ENCODE results near the gene KRT85. TPM values are rescaled to one million over a fixed set of nuclear protein-coding genes. Genes with fewer than 3 reads are reported as not detected.

KRT85 gene
- total RNA-seq, 1 donor from 2014 or later = not detected

DNA sequence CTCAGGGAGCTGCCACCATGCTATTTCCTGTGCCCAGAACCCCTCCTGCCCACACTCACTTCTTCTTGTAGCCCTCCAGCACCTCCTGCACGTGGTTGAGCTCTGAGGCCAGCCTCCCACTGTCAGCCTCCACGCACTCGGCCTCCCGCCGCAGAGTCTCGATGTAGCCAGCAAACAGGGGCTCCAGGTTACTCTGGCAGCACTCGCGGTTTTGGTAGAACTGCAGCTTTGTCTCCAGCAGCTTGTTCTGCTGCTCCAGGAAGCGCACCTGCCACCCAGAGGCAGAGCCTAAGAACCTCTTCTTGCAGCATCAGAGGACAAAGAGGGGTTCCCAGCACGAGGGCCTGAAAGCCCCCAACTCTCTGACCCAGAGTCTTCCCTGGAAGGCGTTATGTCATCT lies 48.2 kb downstream of the KRT85 start:
- no peak overlapping the region for H3K4me2 ChIP-seq
- H2AFZ ChIP-seq (replicated peaks) = no peak overlapping the region
- no peaks in the 10 kb centered on the region for H4K20me1 ChIP-seq (ENCODE audit: low read depth)
- H3K9ac ChIP-seq = no peak overlapping the region
- Mint-ChIP-seq H3K9me3 (no peaks in the 10 kb centered on the region), H3K27me3 (ENCODE audit: insufficient read depth, low read depth) (peaks cover 6% of the 10 kb centered on the region), H3K4me1 (no peaks in the 10 kb centered on the region), H3K36me3 (no peaks in the 10 kb centered on the region), H3K27ac (no peak overlapping the region), H3K4me3 (no peak overlapping the region)
- H3F3A ChIP-seq (ENCODE audit: low read depth) = no peaks in the 10 kb centered on the region
- peaks cover 6% of the 10 kb centered on the region for H3K4me1 ChIP-seq
- H3K4me3 ChIP-seq = no peak overlapping the region
- TF ChIP-seq EZH2 (IDR thresholded peaks at IDR 0.05) (no peak), EZH2phosphoT487 (IDR thresholded peaks at IDR 0.05) (no peak)
- TF ChIP-seq, protein P1, sequence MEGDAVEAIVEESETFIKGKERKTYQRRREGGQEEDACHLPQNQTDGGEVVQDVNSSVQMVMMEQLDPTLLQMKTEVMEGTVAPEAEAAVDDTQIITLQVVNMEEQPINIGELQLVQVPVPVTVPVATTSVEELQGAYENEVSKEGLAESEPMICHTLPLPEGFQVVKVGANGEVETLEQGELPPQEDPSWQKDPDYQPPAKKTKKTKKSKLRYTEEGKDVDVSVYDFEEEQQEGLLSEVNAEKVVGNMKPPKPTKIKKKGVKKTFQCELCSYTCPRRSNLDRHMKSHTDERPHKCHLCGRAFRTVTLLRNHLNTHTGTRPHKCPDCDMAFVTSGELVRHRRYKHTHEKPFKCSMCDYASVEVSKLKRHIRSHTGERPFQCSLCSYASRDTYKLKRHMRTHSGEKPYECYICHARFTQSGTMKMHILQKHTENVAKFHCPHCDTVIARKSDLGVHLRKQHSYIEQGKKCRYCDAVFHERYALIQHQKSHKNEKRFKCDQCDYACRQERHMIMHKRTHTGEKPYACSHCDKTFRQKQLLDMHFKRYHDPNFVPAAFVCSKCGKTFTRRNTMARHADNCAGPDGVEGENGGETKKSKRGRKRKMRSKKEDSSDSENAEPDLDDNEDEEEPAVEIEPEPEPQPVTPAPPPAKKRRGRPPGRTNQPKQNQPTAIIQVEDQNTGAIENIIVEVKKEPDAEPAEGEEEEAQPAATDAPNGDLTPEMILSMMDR (IDR thresholded peaks at IDR 0.05) = no peak
- no peaks in the 10 kb centered on the region for H3K36me3 ChIP-seq
- H3K79me2 ChIP-seq (ENCODE audit: low read depth) = no peaks in the 10 kb centered on the region
- H3K9me3 ChIP-seq (ENCODE audit: low read depth) = no peaks in the 10 kb centered on the region
- H3K27ac ChIP-seq = no peak overlapping the region
- DNase-seq (ENCODE audit: low spot score) = no peak
- H3K27me3 ChIP-seq = no peaks in the 10 kb centered on the region

DNA sequence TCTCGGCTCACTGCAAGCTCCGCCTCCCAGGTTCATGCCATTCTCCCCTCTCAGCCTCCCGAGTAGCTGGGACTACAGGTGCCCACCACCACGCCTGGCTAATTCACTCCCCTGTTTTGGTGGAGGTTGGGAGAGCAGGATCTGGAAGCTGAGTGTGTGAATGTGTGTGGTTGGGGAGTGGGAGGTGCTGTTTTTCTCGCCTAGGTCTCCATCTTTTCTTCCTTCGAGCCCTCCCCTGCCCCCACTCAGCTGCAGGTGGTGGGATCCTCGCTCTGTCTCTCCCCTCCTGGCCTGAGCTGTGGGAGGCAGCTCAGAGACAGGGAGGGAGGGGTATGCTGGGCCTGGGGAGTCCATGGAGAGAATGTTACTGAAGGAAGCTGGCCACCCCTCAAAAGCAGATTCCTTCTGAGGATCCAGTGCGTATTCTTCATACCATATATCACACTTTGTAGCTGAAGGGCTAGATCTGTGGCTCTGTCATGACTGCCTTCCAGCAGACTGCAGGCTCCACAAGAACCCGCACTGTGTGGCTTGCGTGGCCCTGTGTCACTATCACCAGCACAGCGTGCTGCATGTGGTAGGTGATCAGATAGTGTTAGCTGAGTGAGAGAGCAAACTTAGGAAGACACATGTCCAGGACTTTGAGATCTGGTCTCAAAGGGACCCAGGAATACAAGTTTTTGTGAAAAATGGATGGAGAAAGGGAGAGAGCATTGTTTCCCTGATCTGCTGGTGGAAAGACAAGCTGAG lies 48.9 kb downstream of the KRT85 start:
- H3K27ac Mint-ChIP-seq = peak overlapping the region; percentile 57
- Histone ChIP-seq H3K27ac (no peak overlapping the region), H3F3A (ENCODE audit: low read depth) (no peaks in the 10 kb centered on the region), H2AFZ (replicated peaks) (no peak overlapping the region), H3K4me2 (no peak overlapping the region), H3K4me3 (no peak overlapping the region), H4K20me1 (ENCODE audit: low read depth) (no peaks in the 10 kb centered on the region), H3K4me1 (peaks cover 2% of the 10 kb centered on the region), H3K36me3 (no peaks in the 10 kb centered on the region), H3K9me3 (ENCODE audit: low read depth) (no peaks in the 10 kb centered on the region), H3K79me2 (ENCODE audit: low read depth) (no peaks in the 10 kb centered on the region), H3K9ac (no peak overlapping the region), H3K27me3 (no peaks in the 10 kb centered on the region)
- H3K9me3 Mint-ChIP-seq = no peaks in the 10 kb centered on the region
- DNase-seq (ENCODE audit: low spot score) = no peak
- H3K4me1 Mint-ChIP-seq = no peaks in the 10 kb centered on the region
- H3K36me3 Mint-ChIP-seq = no peaks in the 10 kb centered on the region
- H3K27me3 Mint-ChIP-seq (ENCODE audit: insufficient read depth, low read depth) = peaks cover 9% of the 10 kb centered on the region
- no peak overlapping the region for H3K4me3 Mint-ChIP-seq
- no peak for TF ChIP-seq EZH2 (IDR thresholded peaks at IDR 0.05)
- no peak for TF ChIP-seq EZH2phosphoT487 (IDR thresholded peaks at IDR 0.05)
- TF ChIP-seq, protein P1 (IDR thresholded peaks at IDR 0.05) = no peak

DNA sequence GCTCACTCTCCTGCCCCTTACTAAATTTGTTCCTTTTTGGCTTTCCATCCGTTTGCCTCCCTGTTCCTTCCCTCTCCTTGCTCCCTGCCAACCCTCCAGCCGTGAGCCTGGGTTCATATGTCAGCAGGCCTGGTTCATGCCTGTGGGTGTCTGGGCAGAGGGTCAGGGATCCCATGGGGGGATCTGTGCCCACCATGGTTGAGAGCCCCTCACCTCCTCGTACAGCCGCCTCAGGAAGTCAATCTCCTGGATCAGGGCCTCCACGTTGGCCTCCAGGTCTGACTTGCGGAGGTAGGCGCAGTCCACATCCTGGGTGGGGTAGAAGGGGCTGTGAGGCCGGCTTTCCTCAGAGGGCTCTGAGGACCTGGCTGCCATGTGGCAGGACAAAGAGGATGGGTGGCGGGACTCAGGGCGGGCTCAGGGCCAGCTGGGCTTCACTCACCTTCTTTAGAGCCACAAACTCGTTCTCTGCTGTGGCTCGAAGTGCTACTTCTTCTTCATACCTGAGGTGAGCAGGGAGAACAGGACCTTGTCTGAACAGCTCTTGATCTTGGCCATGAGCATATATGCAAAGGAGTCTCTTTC lies 49.7 kb downstream of the KRT85 start:
- no peak for DNase-seq (ENCODE audit: low spot score)
- Histone ChIP-seq H3K27ac (no peak overlapping the region), H4K20me1 (ENCODE audit: low read depth) (no peaks in the 10 kb centered on the region), H3F3A (ENCODE audit: low read depth) (no peaks in the 10 kb centered on the region), H3K4me2 (no peak overlapping the region), H3K9ac (no peak overlapping the region), H3K27me3 (no peaks in the 10 kb centered on the region), H3K4me3 (no peak overlapping the region), H3K79me2 (ENCODE audit: low read depth) (no peaks in the 10 kb centered on the region), H3K4me1 (no peaks in the 10 kb centered on the region), H3K9me3 (ENCODE audit: low read depth) (no peaks in the 10 kb centered on the region), H2AFZ (replicated peaks) (no peak overlapping the region), H3K36me3 (no peaks in the 10 kb centered on the region)
- H3K36me3 Mint-ChIP-seq = no peaks in the 10 kb centered on the region
- peaks cover 13% of the 10 kb centered on the region for H3K27me3 Mint-ChIP-seq (ENCODE audit: insufficient read depth, low read depth)
- H3K4me3 Mint-ChIP-seq = no peak overlapping the region
- no peak overlapping the region for H3K27ac Mint-ChIP-seq
- H3K4me1 Mint-ChIP-seq = no peaks in the 10 kb centered on the region
- no peaks in the 10 kb centered on the region for H3K9me3 Mint-ChIP-seq
- TF ChIP-seq EZH2phosphoT487 (IDR thresholded peaks at IDR 0.05) = no peak
- TF ChIP-seq, protein P1 (IDR thresholded peaks at IDR 0.05) = no peak
- no peak for TF ChIP-seq EZH2 (IDR thresholded peaks at IDR 0.05)

Measured in neural progenitor cell (in vitro differentiated cells).